K562 (cell line): ENCODE measurements around the gene ADTRP. TPM values are rescaled to one million over a fixed set of nuclear protein-coding genes. Genes with fewer than 3 reads are reported as not detected.

ENCODE experiments used
- ATAC-seq: fragments of 200-7000 bp; cut with Tn5 transposase; 3 replicates; pipeline ENCODE4 v1.9.1; 2020; ENCODE audit warnings: moderate library complexity
- BruUV-seq: library from RNA; stranded (reverse); fragments of 400-500 nt; replicated peaks from 2 replicates; lab custom pipeline; 2021; lab: Mats Ljungman, UMichigan
- CTCF ChIA-PET: fragments of 300-600 bp; formaldehyde crosslinking; extraction: SDS; loops from one replicate; lab custom pipeline; 2021; ENCODE audit warnings: low intra/inter-chr PET ratio; lab: Yijun Ruan, JAX
- POLR2A ChIA-PET: fragments of 300-600, 350-650 bp; sonication (Branson Sonifier 250); formaldehyde crosslinking; extraction: SDS; loops from one replicate; lab custom pipeline; 2021; ENCODE audit warnings: antibody characterized with exemption, inconsistent platforms; lab: Yijun Ruan, JAX
- DNase-seq, 4 experiments: peaks; one replicate each; pipeline versions ENCODE4 v3.0.0 to v3.0.0-alpha.2; 2011 to 2018; ENCODE audit warnings: low spot score in 3 of 4, mixed read lengths in 3 of 4; ENCODE audit errors: extremely low read depth in 1 of 4
- FAIRE-seq: peaks from 2 replicates; lab custom pipeline; 2011; peaks lifted over from hg19 to GRCh38; lab: Jason Lieb, UNC
- H2AFZ ChIP-seq: 2 replicates; pipeline ENCODE4 v1.6.0; 2011; ENCODE audit warnings: low read depth, low read length, control low read depth, inconsistent platforms
- H3K27ac ChIP-seq: fragments of 200-600 bp; 3 replicates; pipeline ENCODE4 v1.8.0; 2011; ENCODE audit warnings: low read depth, mild to moderate bottlenecking, control low read depth, inconsistent platforms, low read length, moderate library complexity, mixed read lengths; ENCODE audit errors: extremely low read depth
- H3K27me3 ChIP-seq, 2 experiments: fragments of 300-600 bp in 1 of 2; 2 replicates in 1 of 2; 3 replicates in 1 of 2; pipeline versions ENCODE4 v1.6.0 to v1.8.0; 2011; ENCODE audit warnings: inconsistent platforms in 2 of 2, low read length in 2 of 2, mild to moderate bottlenecking in 1 of 2, mixed read lengths in 1 of 2, moderate library complexity in 1 of 2; ENCODE audit not compliant: control insufficient read depth in 2 of 2, insufficient read depth in 2 of 2
- H3K36me3 ChIP-seq: fragments of 300-600 bp; 3 replicates; pipeline ENCODE4 v1.8.0; 2011; ENCODE audit warnings: mild to moderate bottlenecking, low read length, inconsistent platforms; ENCODE audit not compliant: control insufficient read depth, insufficient read depth
- H3K4me1 ChIP-seq, 2 experiments: fragments of 200-600 bp in 1 of 2; replicated peaks in 1 of 2; 2 replicates in 1 of 2; 3 replicates in 1 of 2; pipeline versions ENCODE4 v1.5.1 to v1.8.0; 2011; ENCODE audit warnings: inconsistent platforms in 2 of 2, low read length in 2 of 2, mild to moderate bottlenecking in 1 of 2, mixed read lengths in 1 of 2, moderate library complexity in 1 of 2; ENCODE audit not compliant: control insufficient read depth in 2 of 2, insufficient read depth in 2 of 2
- H3K4me2 ChIP-seq: 2 replicates; pipeline ENCODE4 v1.6.1; 2011; ENCODE audit warnings: low read length, control low read depth, inconsistent platforms, mixed read lengths; ENCODE audit not compliant: insufficient read depth
- H3K4me3 ChIP-seq: fragments of 200-600 bp; sonication (generic), shearing (Covaris generic); 2 replicates; pipeline ENCODE4 v1.5.1; 2016; ENCODE audit warnings: control low read depth, inconsistent platforms
- H3K79me2 ChIP-seq: fragments of 200-600 bp; 3 replicates; pipeline ENCODE4 v1.8.0; 2011; ENCODE audit warnings: low read length, inconsistent platforms; ENCODE audit not compliant: control insufficient read depth, insufficient read depth
- H3K9ac ChIP-seq, 2 experiments: 2 replicates each; pipeline versions ENCODE4 v1.6.0 to v1.6.1; 2011; ENCODE audit warnings: low read depth in 2 of 2, low read length in 2 of 2, control low read depth in 1 of 2, inconsistent platforms in 1 of 2, mild to moderate bottlenecking in 1 of 2, mixed read lengths in 1 of 2; ENCODE audit not compliant: insufficient read depth in 1 of 2
- H3K9me1 ChIP-seq: one replicate; pipeline ENCODE4 v1.6.0; 2011; ENCODE audit warnings: inconsistent platforms, mild to moderate bottlenecking, low read length, moderate library complexity; ENCODE audit not compliant: control insufficient read depth, insufficient read depth
- H3K9me3 ChIP-seq: replicated peaks from 2 replicates; pipeline ENCODE4 v1.5.1; 2011; ENCODE audit warnings: low read depth, low read length, inconsistent platforms; ENCODE audit not compliant: control insufficient read depth, insufficient read depth
- H4K20me1 ChIP-seq: replicated peaks from 2 replicates; pipeline ENCODE4 v1.6.1; 2011; ENCODE audit warnings: low read length, inconsistent platforms, mixed read lengths; ENCODE audit not compliant: control insufficient read depth, insufficient read depth
- ARID2 ChIP-seq: fragments of 450-650 bp; IDR thresholded peaks from 2 replicates; pipeline ENCODE4 v1.6.1; 2017; ENCODE audit warnings: antibody characterized with exemption, mild to moderate bottlenecking
- ATF3 ChIP-seq, 2 experiments: fragments of 450-650 bp in 1 of 2; sonication (generic) in 1 of 2; formaldehyde crosslinking in 1 of 2; IDR thresholded peaks in 1 of 2; conservative IDR thresholded peaks in 1 of 2; 2 replicates each; pipeline versions ENCODE4 v1.6.1 to v1.8.1; 2016 to 2023; ENCODE audit warnings: mild to moderate bottlenecking in 2 of 2, moderate library complexity in 2 of 2, inconsistent platforms in 1 of 2, missing genetic modification reagents in 1 of 2
- CBX2 ChIP-seq: fragments of 200-600 bp; sonication (generic); IDR thresholded peaks from one replicate; pipeline ENCODE4 v1.6.1; 2012; ENCODE audit warnings: mild to moderate bottlenecking, low read length, inconsistent platforms; ENCODE audit not compliant: insufficient read depth, poor library complexity, severe bottlenecking
- CBX3 ChIP-seq, 2 experiments: IDR thresholded peaks; 1 replicate in 1 of 2; 2 replicates in 1 of 2; pipeline ENCODE4 v1.6.1; 2012; ENCODE audit warnings: inconsistent platforms in 2 of 2, low read length in 2 of 2, borderline replicate concordance in 1 of 2, control low read depth in 1 of 2
- HDAC8 ChIP-seq: fragments of 450-650 bp; IDR thresholded peaks from 2 replicates; pipeline ENCODE4 v1.6.1; 2016; ENCODE audit warnings: mild to moderate bottlenecking, missing genetic modification characterization, moderate library complexity, missing compliant biosample characterization
- MED1 ChIP-seq: sonication (generic); formaldehyde crosslinking; IDR thresholded peaks from 2 replicates; pipeline ENCODE4 v1.8.1; 2023; ENCODE audit warnings: missing genetic modification reagents, borderline replicate concordance
- MNT ChIP-seq, 2 experiments: fragments of 450-650 bp; conservative IDR thresholded peaks; 2 replicates each; pipeline ENCODE4 v1.6.1; 2017; ENCODE audit warnings: mild to moderate bottlenecking in 2 of 2, moderate library complexity in 2 of 2
- NR2C1 ChIP-seq, 2 experiments: fragments of 450-650 bp; IDR thresholded peaks; 2 replicates each; pipeline ENCODE4 v1.6.1; 2017; ENCODE audit warnings: mild to moderate bottlenecking in 2 of 2, antibody characterized with exemption in 1 of 2, inconsistent platforms in 1 of 2, missing compliant biosample characterization in 1 of 2, missing genetic modification characterization in 1 of 2
- POLR2B ChIP-seq: fragments of 450-650 bp; IDR thresholded peaks from 2 replicates; pipeline ENCODE4 v1.6.1; 2018; ENCODE audit warnings: low read depth; ENCODE audit not compliant: partially characterized antibody
- STAT5A ChIP-seq: IDR thresholded peaks from 2 replicates; pipeline ENCODE4 v1.6.1; 2012; ENCODE audit warnings: low read length, inconsistent platforms, borderline replicate concordance
- TRIM28 ChIP-seq: fragments of 450-650 bp; IDR thresholded peaks from 2 replicates; pipeline ENCODE4 v1.6.1; 2017
- WGBS: fragments of 100-300 bp; shearing (Covaris generic); methylation state at CpG from one replicate; pipeline ENCODE4 v1.1.6; 2016; ENCODE audit warnings: low coverage, mixed read lengths; ENCODE audit not compliant: insufficient coverage; ENCODE audit errors: missing lambda C conversion rate; 5-methylcytosine and 5-hydroxymethylcytosine counted together
- in situ Hi-C: fragments of 300-500 bp; cut with MboI; formaldehyde crosslinking; loops from 4 replicates; pipeline ENCODE4 v1.15.0; 2018; ENCODE audit warnings: inconsistent platforms, mixed read lengths
- intact Hi-C: fragments of 100-400 bp; cut with micrococcal nuclease; formaldehyde crosslinking; loops from 2 replicates; pipeline ENCODE4 v1.14.2; 2022
- polyA plus RNA-seq, 8 experiments: library from polyadenylated mRNA; depleted of rRNA in 4 of 8; stranded (reverse) in 5 of 8; unstranded in 3 of 8; fragments of >200 nt; fragmentation: Nextera tagmentation in 2 of 8; fragmentation: Illumina TruSeq in 1 of 8; extraction: Ambion mirVana in 2 of 8; extraction: Trizol in 1 of 8; gene quantifications; 2 replicates each; pipeline versions ENCODE4 v1.2.1 to v1.2.3, GENCODE V29; 2011 to 2014; ENCODE audit warnings: inconsistent platforms in 1 of 8, missing spikeins in 1 of 8
- total RNA-seq, 7 experiments: library from RNA; depleted of rRNA in 6 of 7; stranded (reverse); fragments of >200 nt in 6 of 7; fragmentation: Illumina TruSeq in 2 of 7; extraction: Trizol in 2 of 7; gene quantifications; 2 replicates each; pipeline versions ENCODE4 v1.2.1 to v1.2.3, GENCODE V29; 2011 to 2021; ENCODE audit warnings: low replicate concordance in 1 of 7
- TF ChIP-seq, protein P1 (sequence below): sonication (generic); formaldehyde crosslinking; IDR thresholded peaks from 2 replicates; pipeline ENCODE4 v1.8.1; 2022; ENCODE audit warnings: missing genetic modification reagents
- TF ChIP-seq, protein P2 (sequence below): fragments of 250-450 bp; sonication (Bioruptor Pico); IDR thresholded peaks from 2 replicates; pipeline ENCODE4 v1.4.0; 2020; ENCODE audit warnings: mild to moderate bottlenecking, moderate library complexity, borderline replicate concordance

Gene ADTRP
- total and polyA plus RNA-seq, 9 of the 15 experiments (the other 6 are each of a cell fraction or from before 2014, with no cell fraction given), result 7.4 to 24.0 (median 13.6) TPM

DNA sequence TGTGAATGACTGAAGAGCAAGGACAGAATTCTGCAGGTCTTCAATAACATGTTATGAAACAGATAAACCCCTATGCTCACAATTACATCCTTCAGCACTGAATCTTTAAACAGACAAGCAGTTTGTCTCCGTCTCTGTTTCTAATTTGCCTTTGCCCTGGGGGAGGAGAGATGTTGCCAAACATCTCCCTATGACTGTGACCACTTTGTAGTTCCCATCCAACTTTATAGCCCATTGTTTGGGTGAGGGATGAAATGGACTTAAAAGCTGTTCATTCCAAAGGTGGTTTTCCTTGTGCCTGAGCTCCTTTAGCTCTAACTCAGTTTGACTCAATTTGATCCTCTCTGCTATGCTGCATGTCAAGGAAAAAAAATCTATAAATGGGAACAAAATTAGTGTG, 19.5 kb upstream of the ADTRP start:
- 55% methylated on average over 1 of the region's 1 CpG for WGBS
- in situ Hi-C loops, result no loop called here
- TF ChIP-seq, protein P1, sequence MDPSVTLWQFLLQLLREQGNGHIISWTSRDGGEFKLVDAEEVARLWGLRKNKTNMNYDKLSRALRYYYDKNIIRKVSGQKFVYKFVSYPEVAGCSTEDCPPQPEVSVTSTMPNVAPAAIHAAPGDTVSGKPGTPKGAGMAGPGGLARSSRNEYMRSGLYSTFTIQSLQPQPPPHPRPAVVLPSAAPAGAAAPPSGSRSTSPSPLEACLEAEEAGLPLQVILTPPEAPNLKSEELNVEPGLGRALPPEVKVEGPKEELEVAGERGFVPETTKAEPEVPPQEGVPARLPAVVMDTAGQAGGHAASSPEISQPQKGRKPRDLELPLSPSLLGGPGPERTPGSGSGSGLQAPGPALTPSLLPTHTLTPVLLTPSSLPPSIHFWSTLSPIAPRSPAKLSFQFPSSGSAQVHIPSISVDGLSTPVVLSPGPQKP, result no peak
- TF ChIP-seq MNT (conservative IDR thresholded peaks at IDR 0.05) (no peak), CBX3 (IDR thresholded peaks at IDR 0.05; ENCODE audit: borderline replicate concordance in 1 of 2, low read length in 2 of 2) (no peak), TRIM28 (no peak), POLR2B (no peak), MED1 (CRISPR knock-in tag) (no peak), HDAC8 (tag) (no peak), NR2C1 (IDR thresholded peaks at IDR 0.05) (no peak), NR2C1 (tag; IDR thresholded peaks at IDR 0.05) (no peak), STAT5A (no peak), CBX2 (no peak), ATF3 (IDR thresholded peaks at IDR 0.05) (no peak), ATF3 (CRISPR knock-in tag; conservative IDR thresholded peaks at IDR 0.05) (no peak), ARID2 (no peak)
- TF ChIP-seq, protein P2, sequence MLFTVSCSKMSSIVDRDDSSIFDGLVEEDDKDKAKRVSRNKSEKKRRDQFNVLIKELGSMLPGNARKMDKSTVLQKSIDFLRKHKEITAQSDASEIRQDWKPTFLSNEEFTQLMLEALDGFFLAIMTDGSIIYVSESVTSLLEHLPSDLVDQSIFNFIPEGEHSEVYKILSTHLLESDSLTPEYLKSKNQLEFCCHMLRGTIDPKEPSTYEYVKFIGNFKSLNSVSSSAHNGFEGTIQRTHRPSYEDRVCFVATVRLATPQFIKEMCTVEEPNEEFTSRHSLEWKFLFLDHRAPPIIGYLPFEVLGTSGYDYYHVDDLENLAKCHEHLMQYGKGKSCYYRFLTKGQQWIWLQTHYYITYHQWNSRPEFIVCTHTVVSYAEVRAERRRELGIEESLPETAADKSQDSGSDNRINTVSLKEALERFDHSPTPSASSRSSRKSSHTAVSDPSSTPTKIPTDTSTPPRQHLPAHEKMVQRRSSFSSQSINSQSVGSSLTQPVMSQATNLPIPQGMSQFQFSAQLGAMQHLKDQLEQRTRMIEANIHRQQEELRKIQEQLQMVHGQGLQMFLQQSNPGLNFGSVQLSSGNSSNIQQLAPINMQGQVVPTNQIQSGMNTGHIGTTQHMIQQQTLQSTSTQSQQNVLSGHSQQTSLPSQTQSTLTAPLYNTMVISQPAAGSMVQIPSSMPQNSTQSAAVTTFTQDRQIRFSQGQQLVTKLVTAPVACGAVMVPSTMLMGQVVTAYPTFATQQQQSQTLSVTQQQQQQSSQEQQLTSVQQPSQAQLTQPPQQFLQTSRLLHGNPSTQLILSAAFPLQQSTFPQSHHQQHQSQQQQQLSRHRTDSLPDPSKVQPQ (CRISPR knock-in tag), result no peak

More for the DNA sequence above, 19.5 kb upstream of the ADTRP start:
- ChIA-PET POLR2A (no interaction called here), CTCF (interaction anchor here (0.6 kb wide), 1 partner anchor 27 kb away, joined by 3 read pairs; no protein-coding TSS in a partner anchor)
- no peak for ATAC-seq
- Histone ChIP-seq H3K4me2 (no peak overlapping the region), H4K20me1 (no peaks in the 10 kb centered on the region), H3K36me3 (no peaks in the 10 kb centered on the region), H3K79me2 (no peaks in the 10 kb centered on the region), H3K9me1 (no peaks in the 10 kb centered on the region), H2AFZ (0 out of 2 replicates have a peak overlapping the region, but pooled peaks have one; percentile 3), H3K4me3 (no peak overlapping the region), H3K27me3 (no peaks in the 10 kb centered on the region), H3K9me3 (peaks cover 7% of the 10 kb centered on the region), H3K27ac (no peak overlapping the region), H3K4me1 (no peaks in the 10 kb centered on the region), H3K9ac (no peak overlapping the region)
- no peak for DNase-seq
- BruUV-seq, result no TSS peak
- intact Hi-C loops, result no loop called here
- no peak for FAIRE-seq
